ENCODE measurements around the gene AUTS2. TPM values are rescaled to one million over a fixed set of nuclear protein-coding genes. Genes with fewer than 3 reads are reported as not detected.

AUTS2 gene
- total and polyA plus RNA-seq, 2 of the 8 experiments (the other 6 are each of a cell fraction or from before 2014, with no cell fraction given): 25.9 to 101 TPM

DNA sequence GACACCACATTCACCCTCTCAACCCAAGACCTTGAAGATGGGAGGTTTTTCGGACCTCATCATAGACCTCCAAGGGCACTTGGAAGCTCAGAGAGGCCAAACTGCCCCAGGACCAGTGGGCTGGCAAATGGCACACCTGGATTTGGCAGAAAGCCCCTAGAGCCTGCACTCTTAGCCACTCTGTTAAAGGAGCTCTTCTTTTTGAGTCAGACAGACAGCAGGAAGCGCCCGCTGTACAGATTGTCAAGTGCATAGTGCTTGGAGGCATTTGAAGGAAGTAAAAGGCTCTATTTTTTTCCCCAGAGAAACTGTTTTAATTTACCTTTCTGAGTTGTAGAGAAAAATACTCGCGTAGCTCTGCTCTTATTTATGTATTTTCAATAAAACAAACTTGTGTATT lies 1125.1 kb downstream of the AUTS2 start (continued):
- TF ChIP-seq, protein P1, sequence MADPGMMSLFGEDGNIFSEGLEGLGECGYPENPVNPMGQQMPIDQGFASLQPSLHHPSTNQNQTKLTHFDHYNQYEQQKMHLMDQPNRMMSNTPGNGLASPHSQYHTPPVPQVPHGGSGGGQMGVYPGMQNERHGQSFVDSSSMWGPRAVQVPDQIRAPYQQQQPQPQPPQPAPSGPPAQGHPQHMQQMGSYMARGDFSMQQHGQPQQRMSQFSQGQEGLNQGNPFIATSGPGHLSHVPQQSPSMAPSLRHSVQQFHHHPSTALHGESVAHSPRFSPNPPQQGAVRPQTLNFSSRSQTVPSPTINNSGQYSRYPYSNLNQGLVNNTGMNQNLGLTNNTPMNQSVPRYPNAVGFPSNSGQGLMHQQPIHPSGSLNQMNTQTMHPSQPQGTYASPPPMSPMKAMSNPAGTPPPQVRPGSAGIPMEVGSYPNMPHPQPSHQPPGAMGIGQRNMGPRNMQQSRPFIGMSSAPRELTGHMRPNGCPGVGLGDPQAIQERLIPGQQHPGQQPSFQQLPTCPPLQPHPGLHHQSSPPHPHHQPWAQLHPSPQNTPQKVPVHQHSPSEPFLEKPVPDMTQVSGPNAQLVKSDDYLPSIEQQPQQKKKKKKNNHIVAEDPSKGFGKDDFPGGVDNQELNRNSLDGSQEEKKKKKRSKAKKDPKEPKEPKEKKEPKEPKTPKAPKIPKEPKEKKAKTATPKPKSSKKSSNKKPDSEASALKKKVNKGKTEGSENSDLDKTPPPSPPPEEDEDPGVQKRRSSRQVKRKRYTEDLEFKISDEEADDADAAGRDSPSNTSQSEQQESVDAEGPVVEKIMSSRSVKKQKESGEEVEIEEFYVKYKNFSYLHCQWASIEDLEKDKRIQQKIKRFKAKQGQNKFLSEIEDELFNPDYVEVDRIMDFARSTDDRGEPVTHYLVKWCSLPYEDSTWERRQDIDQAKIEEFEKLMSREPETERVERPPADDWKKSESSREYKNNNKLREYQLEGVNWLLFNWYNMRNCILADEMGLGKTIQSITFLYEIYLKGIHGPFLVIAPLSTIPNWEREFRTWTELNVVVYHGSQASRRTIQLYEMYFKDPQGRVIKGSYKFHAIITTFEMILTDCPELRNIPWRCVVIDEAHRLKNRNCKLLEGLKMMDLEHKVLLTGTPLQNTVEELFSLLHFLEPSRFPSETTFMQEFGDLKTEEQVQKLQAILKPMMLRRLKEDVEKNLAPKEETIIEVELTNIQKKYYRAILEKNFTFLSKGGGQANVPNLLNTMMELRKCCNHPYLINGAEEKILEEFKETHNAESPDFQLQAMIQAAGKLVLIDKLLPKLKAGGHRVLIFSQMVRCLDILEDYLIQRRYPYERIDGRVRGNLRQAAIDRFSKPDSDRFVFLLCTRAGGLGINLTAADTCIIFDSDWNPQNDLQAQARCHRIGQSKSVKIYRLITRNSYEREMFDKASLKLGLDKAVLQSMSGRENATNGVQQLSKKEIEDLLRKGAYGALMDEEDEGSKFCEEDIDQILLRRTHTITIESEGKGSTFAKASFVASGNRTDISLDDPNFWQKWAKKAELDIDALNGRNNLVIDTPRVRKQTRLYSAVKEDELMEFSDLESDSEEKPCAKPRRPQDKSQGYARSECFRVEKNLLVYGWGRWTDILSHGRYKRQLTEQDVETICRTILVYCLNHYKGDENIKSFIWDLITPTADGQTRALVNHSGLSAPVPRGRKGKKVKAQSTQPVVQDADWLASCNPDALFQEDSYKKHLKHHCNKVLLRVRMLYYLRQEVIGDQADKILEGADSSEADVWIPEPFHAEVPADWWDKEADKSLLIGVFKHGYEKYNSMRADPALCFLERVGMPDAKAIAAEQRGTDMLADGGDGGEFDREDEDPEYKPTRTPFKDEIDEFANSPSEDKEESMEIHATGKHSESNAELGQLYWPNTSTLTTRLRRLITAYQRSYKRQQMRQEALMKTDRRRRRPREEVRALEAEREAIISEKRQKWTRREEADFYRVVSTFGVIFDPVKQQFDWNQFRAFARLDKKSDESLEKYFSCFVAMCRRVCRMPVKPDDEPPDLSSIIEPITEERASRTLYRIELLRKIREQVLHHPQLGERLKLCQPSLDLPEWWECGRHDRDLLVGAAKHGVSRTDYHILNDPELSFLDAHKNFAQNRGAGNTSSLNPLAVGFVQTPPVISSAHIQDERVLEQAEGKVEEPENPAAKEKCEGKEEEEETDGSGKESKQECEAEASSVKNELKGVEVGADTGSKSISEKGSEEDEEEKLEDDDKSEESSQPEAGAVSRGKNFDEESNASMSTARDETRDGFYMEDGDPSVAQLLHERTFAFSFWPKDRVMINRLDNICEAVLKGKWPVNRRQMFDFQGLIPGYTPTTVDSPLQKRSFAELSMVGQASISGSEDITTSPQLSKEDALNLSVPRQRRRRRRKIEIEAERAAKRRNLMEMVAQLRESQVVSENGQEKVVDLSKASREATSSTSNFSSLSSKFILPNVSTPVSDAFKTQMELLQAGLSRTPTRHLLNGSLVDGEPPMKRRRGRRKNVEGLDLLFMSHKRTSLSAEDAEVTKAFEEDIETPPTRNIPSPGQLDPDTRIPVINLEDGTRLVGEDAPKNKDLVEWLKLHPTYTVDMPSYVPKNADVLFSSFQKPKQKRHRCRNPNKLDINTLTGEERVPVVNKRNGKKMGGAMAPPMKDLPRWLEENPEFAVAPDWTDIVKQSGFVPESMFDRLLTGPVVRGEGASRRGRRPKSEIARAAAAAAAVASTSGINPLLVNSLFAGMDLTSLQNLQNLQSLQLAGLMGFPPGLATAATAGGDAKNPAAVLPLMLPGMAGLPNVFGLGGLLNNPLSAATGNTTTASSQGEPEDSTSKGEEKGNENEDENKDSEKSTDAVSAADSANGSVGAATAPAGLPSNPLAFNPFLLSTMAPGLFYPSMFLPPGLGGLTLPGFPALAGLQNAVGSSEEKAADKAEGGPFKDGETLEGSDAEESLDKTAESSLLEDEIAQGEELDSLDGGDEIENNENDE (IDR thresholded peaks at IDR 0.05; ENCODE audit: insufficient replicate concordance, low read length): no peak
- no peak for TF ChIP-seq RNF2 (IDR thresholded peaks at IDR 0.05; ENCODE audit: borderline replicate concordance, low read depth, low read length, missing control alignments, poor library complexity, severe bottlenecking)
- TF ChIP-seq SAP30 (IDR thresholded peaks at IDR 0.05; ENCODE audit: insufficient read depth, insufficient replicate concordance, low read length): no peak
- no peak for TF ChIP-seq EGR1 (IDR thresholded peaks at IDR 0.05; ENCODE audit: borderline replicate concordance, low read depth, low read length)
- no peak for TF ChIP-seq SIN3A (conservative IDR thresholded peaks at IDR 0.05 in 1 of 2, IDR thresholded peaks at IDR 0.05 in 1 of 2; ENCODE audit: low read depth in 1 of 2, low read length in 2 of 2)
- no peak for TF ChIP-seq CBX8 (IDR thresholded peaks at IDR 0.05; ENCODE audit: borderline replicate concordance, low read depth, low read length)
